Parathyroid adenoma (tissue), 2 donors: ENCODE measurements around the gene LSM12.
A peak's percentile ranks its signal among the peaks of the same experiment; 100 is the strongest.

Experiments
- H2AFZ ChIP-seq: fragments of 300-600 bp; sonication (generic); one replicate; pipeline ENCODE4 v1.7.0; 2017; ENCODE audit warnings: antibody characterized with exemption, mild to moderate bottlenecking
- H3K27ac ChIP-seq: fragments of 300-600 bp; sonication (generic); one replicate; pipeline ENCODE4 v1.7.0; 2017
- H3K27me3 ChIP-seq: fragments of 300-600 bp; sonication (generic); one replicate; pipeline ENCODE4 v1.7.0; 2017; ENCODE audit warnings: low read length; ENCODE audit not compliant: control insufficient read depth, insufficient read depth
- H3K36me3 ChIP-seq: fragments of 300-600 bp; sonication (generic); one replicate; pipeline ENCODE4 v1.7.0; 2017; ENCODE audit warnings: low read length; ENCODE audit not compliant: control insufficient read depth, insufficient read depth
- H3K4me1 ChIP-seq: fragments of 300-600 bp; sonication (generic); one replicate; pipeline ENCODE4 v1.7.0; 2017; ENCODE audit warnings: control low read depth
- H3K4me2 ChIP-seq: fragments of 300-600 bp; sonication (generic); one replicate; pipeline ENCODE4 v1.7.0; 2017; ENCODE audit warnings: low read length
- H3K4me3 ChIP-seq: fragments of 300-600 bp; sonication (generic); one replicate; pipeline ENCODE4 v1.7.0; 2017; ENCODE audit warnings: low read depth, low read length
- H3K79me2 ChIP-seq: fragments of 300-600 bp; sonication (generic); one replicate; pipeline ENCODE4 v1.7.0; 2017; ENCODE audit warnings: control low read depth
- H3K9ac ChIP-seq: fragments of 300-600 bp; sonication (generic); one replicate; pipeline ENCODE4 v1.7.0; 2017; ENCODE audit warnings: mild to moderate bottlenecking
- H3K9me3 ChIP-seq: fragments of 300-600 bp; sonication (generic); one replicate; pipeline ENCODE4 v1.7.0; 2017; ENCODE audit warnings: low read length; ENCODE audit not compliant: control insufficient read depth
- TF ChIP-seq, protein P1 (sequence below): fragments of 300-600 bp; sonication (generic); IDR thresholded peaks from one replicate; pipeline ENCODE4 v1.7.0; 2017; ENCODE audit warnings: antibody characterized with exemption, mild to moderate bottlenecking
- donor health status: primary hyperparathyroidism.

The LSM12 gene

DNA sequence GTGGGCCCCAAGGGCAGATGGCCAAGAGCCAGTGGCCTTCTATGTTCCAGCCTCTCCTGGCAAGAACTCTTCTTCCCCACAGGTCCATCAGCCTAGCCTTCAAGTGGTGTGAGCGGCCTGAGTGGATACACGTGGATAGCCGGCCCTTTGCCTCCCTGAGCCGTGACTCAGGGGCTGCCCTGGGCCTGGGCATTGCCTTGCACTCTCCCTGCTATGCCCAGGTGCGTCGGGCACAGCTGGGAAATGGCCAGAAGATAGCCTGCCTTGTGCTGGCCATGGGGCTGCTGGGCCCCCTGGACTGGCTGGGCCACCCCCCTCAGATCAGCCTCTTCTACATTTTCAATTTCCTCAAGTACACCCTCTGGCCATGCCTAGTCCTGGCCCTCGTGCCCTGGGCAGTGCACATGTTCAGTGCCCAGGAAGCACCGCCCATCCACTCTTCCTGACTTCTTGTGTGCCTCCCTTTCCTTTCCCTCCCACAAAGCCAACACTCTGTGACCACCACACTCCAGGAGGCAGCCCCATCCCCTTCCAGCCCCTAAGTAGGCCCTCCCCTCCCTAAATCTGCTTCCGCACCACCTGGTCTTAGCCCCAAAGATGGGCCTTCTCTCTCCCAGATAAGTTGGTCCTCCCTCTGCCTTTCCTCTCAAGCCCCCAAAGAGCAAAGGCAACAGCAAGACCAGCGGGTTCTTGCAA is 9.3 kb upstream of the LSM12 start:
- no peak overlapping the region for H3K27ac ChIP-seq
- no peak overlapping the region for H3K4me2 ChIP-seq
- H3K9ac ChIP-seq, result no peak overlapping the region
- peaks cover 7% of the 10 kb centered on the region for H3K4me1 ChIP-seq
- TF ChIP-seq, protein P1, sequence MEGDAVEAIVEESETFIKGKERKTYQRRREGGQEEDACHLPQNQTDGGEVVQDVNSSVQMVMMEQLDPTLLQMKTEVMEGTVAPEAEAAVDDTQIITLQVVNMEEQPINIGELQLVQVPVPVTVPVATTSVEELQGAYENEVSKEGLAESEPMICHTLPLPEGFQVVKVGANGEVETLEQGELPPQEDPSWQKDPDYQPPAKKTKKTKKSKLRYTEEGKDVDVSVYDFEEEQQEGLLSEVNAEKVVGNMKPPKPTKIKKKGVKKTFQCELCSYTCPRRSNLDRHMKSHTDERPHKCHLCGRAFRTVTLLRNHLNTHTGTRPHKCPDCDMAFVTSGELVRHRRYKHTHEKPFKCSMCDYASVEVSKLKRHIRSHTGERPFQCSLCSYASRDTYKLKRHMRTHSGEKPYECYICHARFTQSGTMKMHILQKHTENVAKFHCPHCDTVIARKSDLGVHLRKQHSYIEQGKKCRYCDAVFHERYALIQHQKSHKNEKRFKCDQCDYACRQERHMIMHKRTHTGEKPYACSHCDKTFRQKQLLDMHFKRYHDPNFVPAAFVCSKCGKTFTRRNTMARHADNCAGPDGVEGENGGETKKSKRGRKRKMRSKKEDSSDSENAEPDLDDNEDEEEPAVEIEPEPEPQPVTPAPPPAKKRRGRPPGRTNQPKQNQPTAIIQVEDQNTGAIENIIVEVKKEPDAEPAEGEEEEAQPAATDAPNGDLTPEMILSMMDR, result no peak
- peaks cover 19% of the 10 kb centered on the region for H3K79me2 ChIP-seq
- H3K36me3 ChIP-seq, result no peaks in the 10 kb centered on the region
- H2AFZ ChIP-seq, result no peak overlapping the region
- no peak overlapping the region for H3K4me3 ChIP-seq
- no peaks in the 10 kb centered on the region for H3K27me3 ChIP-seq
- H3K9me3 ChIP-seq, result no peaks in the 10 kb centered on the region

DNA sequence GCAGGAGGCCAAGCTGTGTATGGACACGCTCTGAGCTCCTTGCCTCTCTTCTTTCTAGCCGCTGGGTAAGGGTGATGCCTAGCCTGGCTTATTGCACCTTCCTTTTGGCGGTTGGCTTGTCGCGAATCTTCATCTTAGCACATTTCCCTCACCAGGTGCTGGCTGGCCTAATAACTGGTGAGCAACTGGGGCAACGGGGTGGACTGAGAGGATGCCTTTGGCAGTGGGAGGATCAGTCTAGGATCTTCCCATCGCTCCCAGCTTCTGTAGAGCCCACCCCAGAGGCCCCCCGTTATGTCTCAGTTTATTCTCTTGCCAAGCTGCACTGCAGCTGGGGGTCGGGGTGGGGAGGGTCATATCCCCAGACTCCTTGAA is 8.4 kb upstream of the LSM12 start:
- Histone ChIP-seq H3K27me3 (no peaks in the 10 kb centered on the region), H3K4me2 (no peak overlapping the region), H3K9me3 (no peaks in the 10 kb centered on the region), H3K27ac (no peak overlapping the region), H3K4me3 (no peak overlapping the region), H3K9ac (no peak overlapping the region), H3K36me3 (no peaks in the 10 kb centered on the region), H3K79me2 (peaks cover 17% of the 10 kb centered on the region), H2AFZ (no peak overlapping the region), H3K4me1 (peaks cover 7% of the 10 kb centered on the region)
- TF ChIP-seq, protein P1, result no peak

DNA sequence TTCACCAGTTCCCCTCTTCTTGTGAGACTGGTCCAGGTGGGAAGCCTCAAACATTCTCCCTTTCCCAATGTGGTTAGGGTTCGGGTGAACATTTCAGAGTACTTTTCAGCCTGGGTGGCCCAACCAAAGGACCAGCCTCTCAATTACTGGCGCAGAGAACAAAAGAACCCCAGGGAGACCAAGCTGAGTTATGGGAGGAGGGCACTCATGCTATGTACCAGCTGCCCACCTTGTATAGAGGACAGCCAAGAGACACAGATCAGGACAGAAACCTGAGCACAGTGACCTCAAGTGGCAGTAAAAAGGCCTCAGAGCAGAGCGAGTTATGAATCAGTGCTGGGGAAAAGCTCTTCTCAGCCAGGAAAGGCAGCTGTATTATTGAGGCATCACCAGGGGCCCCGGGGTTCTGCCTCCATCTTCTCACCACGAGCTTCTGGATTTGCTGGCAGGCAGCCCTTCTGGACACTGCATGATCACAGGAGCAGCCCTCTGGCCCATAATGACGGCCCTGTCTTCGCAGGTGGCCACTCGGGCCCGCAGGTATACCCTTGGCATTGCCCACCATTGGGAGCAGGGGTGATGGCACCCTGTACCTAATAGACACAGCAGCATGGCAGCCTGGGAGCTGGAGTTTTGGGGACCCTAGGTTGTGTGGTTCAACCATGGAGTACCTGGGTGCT is 7.9 kb upstream of the LSM12 start:
- Histone ChIP-seq H3K27ac (no peak overlapping the region), H2AFZ (no peak overlapping the region), H3K36me3 (no peaks in the 10 kb centered on the region), H3K4me1 (peaks cover 7% of the 10 kb centered on the region), H3K4me3 (no peak overlapping the region), H3K79me2 (peaks cover 17% of the 10 kb centered on the region), H3K9me3 (no peaks in the 10 kb centered on the region), H3K27me3 (no peaks in the 10 kb centered on the region), H3K4me2 (no peak overlapping the region), H3K9ac (no peak overlapping the region)
- TF ChIP-seq, protein P1, result no peak

DNA sequence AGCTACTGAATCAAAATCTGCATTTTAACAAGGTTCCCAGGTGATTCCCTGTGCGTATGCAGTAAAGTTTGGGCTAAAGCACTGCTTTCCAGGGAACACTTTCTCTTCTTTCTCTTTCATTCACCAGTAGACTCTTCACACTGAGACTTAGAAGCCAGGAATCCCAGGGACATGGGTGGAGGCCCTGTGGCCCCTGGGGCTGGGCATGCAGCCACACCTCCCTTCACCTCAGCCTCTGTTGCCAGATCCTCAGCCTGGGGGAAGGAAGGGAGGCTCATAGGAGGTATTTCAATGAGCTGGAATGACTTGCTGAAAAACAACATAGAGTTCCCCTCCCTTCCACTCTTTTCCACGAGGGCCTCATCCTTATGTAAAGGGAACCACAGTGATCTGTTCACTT is 5.3 kb upstream of the LSM12 start:
- Histone ChIP-seq H3K27me3 (no peaks in the 10 kb centered on the region), H2AFZ (no peak overlapping the region), H3K4me1 (peaks cover 12% of the 10 kb centered on the region), H3K4me3 (peak overlapping the region; percentile 81), H3K36me3 (no peaks in the 10 kb centered on the region), H3K27ac (peak overlapping the region; percentile 83), H3K9ac (no peak overlapping the region), H3K79me2 (peaks cover 34% of the 10 kb centered on the region), H3K4me2 (peak overlapping the region; percentile 97), H3K9me3 (no peaks in the 10 kb centered on the region)
- TF ChIP-seq, protein P1, result no peak

DNA sequence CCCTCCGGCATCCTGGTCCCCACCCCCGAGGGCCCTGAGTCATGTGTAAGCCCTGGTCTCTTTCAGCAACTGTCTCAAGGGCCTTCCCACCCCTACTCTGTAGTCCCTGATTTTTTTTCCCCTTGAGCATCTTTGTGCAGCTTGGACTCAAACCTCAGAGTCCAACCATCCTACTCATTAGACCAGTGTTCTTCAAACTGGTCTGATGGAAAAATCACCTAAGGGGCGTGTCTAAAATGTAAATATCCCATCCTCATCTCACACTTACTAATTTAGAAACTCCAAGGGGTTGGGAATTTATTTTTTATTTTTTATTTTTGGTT is 4.7 kb upstream of the LSM12 start:
- H3K9ac ChIP-seq, result peak overlapping the region; percentile 8
- H3K4me1 ChIP-seq, result peaks cover 13% of the 10 kb centered on the region
- H3K4me3 ChIP-seq, result peak overlapping the region; percentile 81
- no peaks in the 10 kb centered on the region for H3K9me3 ChIP-seq
- no peaks in the 10 kb centered on the region for H3K27me3 ChIP-seq
- H2AFZ ChIP-seq, result peak overlapping the region; percentile 78
- TF ChIP-seq, protein P1, result no peak
- peaks cover 35% of the 10 kb centered on the region for H3K79me2 ChIP-seq
- H3K27ac ChIP-seq, result peak overlapping the region; percentile 83
- H3K4me2 ChIP-seq, result peak overlapping the region; percentile 97
- H3K36me3 ChIP-seq, result no peaks in the 10 kb centered on the region
